ENCODE data around the gene HSD11B1. TPM values are rescaled to one million over a fixed set of nuclear protein-coding genes. Genes with fewer than 3 reads are reported as not detected.

HSD11B1 gene
- total RNA-seq, 2 experiments from 2014 or later: 1.5 TPM

DNA sequence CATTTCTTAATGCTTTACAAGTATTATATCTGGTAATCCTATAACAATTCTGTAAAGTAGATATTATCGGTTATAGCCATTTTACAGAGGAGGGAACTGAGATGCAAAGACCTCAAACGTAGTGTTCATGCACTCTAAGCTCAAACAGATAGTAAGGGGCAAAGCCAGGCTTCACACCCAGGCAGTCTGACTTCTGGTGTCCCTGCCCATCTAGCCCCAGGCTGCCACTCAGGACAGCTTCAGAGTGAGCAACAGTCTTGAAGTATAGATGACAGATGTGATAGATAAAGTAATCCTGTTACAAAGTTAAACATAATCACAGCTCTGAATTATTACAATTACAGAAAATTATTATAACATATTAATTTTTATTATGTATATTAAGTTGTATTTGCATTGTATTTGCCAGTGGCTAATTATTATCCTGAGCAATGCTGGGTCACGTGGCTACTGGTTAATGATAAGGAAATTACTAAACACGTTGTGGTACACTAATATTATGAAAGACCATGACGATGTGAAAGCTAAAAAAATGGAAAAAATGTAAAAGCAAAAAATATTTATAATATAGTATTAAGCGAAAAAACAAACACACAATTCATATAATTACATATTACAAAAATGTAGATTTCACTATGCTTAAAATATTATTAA, 45.2 kb downstream of the HSD11B1 start:
- DNase-seq: no peak
- H3K4me3 Mint-ChIP-seq: peak overlapping the region; percentile 11
- peak overlapping the region; percentile 84 for H3K27ac Mint-ChIP-seq
- H3K4me1 Mint-ChIP-seq: peaks cover 70% of the 10 kb centered on the region
- H3K36me3 Mint-ChIP-seq (ENCODE audit: low read depth): peaks cover 2% of the 10 kb centered on the region
- H3K27me3 Mint-ChIP-seq: no peaks in the 10 kb centered on the region
- POLR2A ChIA-PET: interaction anchor here (0.6 kb wide), 1 partner anchor 50 kb away, joined by 3 read pairs; no protein-coding TSS in a partner anchor
- CTCF ChIA-PET: interaction anchor here (1.2 to 2.6 kb wide), 10 partner anchors 9 to 187 kb away, joined by 3 to 34 read pairs (median 6); no protein-coding TSS in a partner anchor
- no peaks in the 10 kb centered on the region for H3K9me3 Mint-ChIP-seq

DNA sequence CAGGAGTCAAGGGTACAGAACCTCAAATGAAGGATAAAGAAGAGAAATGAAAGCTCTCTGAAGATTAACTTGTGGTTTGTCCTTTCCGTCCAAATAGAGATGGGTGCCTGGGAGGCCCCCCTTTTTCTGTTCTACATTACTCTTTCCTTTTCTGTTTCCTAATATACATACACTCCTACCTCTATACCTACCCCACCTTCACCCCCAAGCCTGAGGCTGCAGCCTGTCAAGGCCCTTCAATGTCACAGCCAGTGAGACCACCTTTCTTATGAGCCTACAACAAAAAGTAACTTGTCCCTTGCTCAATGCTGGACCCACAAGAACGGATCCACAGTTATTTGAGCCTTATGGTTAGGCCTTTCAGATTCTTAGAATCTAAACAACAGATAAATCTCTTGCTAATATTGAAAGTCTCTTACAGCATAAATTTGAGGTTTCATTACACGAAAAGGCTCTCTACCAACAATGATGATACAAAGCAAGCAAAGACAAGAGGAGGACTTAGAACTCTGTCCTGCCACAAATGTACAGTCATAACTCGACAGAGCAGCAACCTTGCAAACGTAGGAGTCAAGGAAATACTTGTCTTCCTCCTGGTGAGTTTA, 47.1 kb downstream of the HSD11B1 start:
- H3K4me1 Mint-ChIP-seq: peaks cover 77% of the 10 kb centered on the region
- POLR2A ChIA-PET: interaction anchor here (2.4 kb wide), 1 partner anchor 17 kb away, joined by 15 read pairs; no protein-coding TSS in a partner anchor
- peaks cover 18% of the 10 kb centered on the region for H3K36me3 Mint-ChIP-seq (ENCODE audit: low read depth)
- peak overlapping the region; percentile 61 for H3K4me3 Mint-ChIP-seq
- peak overlapping the region; percentile 95 for H3K27ac Mint-ChIP-seq
- H3K9me3 Mint-ChIP-seq: no peaks in the 10 kb centered on the region
- DNase-seq: peak; percentile 44
- no peaks in the 10 kb centered on the region for H3K27me3 Mint-ChIP-seq
- CTCF ChIA-PET: interaction anchor here (0.8 to 7.5 kb wide), 5 partner anchors 8 to 43 kb away, joined by 3 to 74 read pairs (median 4); partner anchors contain the start of gene C1orf74

DNA sequence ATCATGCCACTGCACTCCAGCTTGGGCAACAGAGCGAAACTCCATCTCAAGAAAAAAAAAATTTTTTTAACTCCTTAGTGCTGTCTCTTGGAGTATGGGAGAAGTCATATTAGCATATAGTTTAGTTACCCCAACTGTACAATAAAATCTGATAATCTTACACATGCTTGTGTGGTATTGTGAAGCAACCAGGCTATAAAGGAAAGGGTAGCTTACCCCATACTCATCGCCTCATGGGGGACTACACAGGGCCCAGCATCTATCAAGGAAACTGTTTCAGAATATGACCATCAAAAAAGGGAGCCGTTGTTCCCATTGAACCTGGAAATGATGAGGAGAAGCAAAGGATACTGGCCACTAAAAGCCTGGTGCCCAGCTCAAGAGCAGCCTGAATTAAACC, 48.2 kb downstream of the HSD11B1 start:
- DNase-seq: no peak
- Mint-ChIP-seq H3K27ac (peak overlapping the region; percentile 95), H3K4me1 (peaks cover 67% of the 10 kb centered on the region), H3K9me3 (no peaks in the 10 kb centered on the region), H3K4me3 (peak overlapping the region; percentile 61), H3K36me3 (ENCODE audit: low read depth) (peaks cover 30% of the 10 kb centered on the region), H3K27me3 (no peaks in the 10 kb centered on the region)
- POLR2A ChIA-PET: interaction anchor here (2.4 kb wide), 1 partner anchor 16 kb away, joined by 15 read pairs; no protein-coding TSS in a partner anchor
- CTCF ChIA-PET: interaction anchor here (1.5 to 7.5 kb wide), 4 partner anchors 10 to 32 kb away, joined by 3 to 74 read pairs (median 4); partner anchors contain the start of gene C1orf74

DNA sequence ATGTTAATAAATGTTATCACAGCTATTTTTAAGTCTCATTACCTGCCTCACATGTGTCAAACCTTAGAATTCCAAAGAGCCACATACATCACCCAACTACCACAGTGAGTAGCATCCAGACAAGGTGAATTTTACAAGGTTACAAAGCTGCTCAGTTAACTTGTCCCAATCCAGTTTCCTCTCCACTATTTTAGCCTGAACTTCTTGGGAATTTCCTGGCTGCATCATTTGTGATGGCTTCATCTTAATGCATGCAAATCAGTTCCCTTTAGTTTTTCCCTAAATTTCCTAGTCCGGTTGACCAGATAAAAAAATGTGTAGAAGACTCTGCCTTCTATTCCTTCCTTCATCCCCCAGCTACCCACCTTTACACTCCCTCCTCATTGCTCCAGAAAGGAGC, 50.6 kb downstream of the HSD11B1 start:
- ChIA-PET CTCF (interaction anchor here (0.6 to 7.5 kb wide), 9 partner anchors 11 to 190 kb away, joined by 3 to 74 read pairs (median 3); partner anchors contain the start of genes C1orf74 and UTP25), POLR2A (interaction anchor here (0.9 to 3.0 kb wide), 3 partner anchors 13 to 29 kb away, joined by 3 to 48 read pairs (median 3); partner anchors contain the start of gene C1orf74)
- H3K4me1 Mint-ChIP-seq: peaks cover 74% of the 10 kb centered on the region
- peak overlapping the region; percentile 91 for H3K4me3 Mint-ChIP-seq
- peaks cover 51% of the 10 kb centered on the region for H3K36me3 Mint-ChIP-seq (ENCODE audit: low read depth)
- no peak for DNase-seq
- H3K27ac Mint-ChIP-seq: peak overlapping the region; percentile 93
- H3K27me3 Mint-ChIP-seq: no peaks in the 10 kb centered on the region
- H3K9me3 Mint-ChIP-seq: no peaks in the 10 kb centered on the region

DNA sequence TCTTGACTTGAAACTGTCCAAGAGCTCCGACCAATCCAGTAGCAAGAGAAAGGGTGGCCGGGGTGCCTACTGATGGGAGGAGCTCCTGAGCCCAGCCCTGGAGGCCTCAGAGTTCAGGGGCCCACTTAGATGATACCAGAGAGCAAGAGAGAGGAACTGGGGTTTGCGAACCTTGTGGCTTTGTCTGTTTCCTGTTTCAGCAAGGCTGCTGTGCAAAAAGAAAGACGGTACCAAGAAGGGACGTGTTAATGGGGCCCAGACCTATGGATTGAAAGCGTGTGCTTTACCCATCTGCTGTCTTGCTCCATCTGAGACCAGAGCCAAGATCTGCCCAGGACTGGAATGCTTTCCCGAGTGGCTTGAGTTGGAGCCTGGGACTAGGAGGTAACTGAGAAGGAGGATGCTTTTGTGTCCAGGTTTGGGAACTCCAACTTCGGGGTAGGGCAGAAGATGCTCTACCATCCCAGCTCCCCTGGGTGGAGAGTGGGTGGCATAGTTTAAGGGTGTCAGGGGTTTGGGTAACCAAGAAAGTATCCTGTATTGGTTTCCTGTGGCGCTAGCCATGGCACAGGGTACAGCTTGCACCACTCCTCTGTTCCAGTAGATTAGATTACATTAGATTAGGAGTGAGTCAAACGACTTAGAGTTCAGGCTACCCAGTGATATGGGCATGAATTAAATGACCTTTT, 51.4 kb downstream of the HSD11B1 start, which contains the start of gene TRAF3IP3:
TSS of gene TRAF3IP3 (plus strand) at position 128 of the 689 bp plus-strand sequence. CDS start 3,987 bp downstream, outside the sequence.
- CTCF ChIA-PET: interaction anchor here (0.6 to 7.5 kb wide), 13 partner anchors 8 to 191 kb away, joined by 3 to 74 read pairs (median 4); partner anchors contain the start of genes C1orf74 and UTP25
- no peaks in the 10 kb centered on the region for H3K27me3 Mint-ChIP-seq
- POLR2A ChIA-PET: interaction anchor here (0.9 to 3.0 kb wide), 4 partner anchors 12 to 28 kb away, joined by 3 to 48 read pairs (median 3); partner anchors contain the start of gene C1orf74

DNA sequence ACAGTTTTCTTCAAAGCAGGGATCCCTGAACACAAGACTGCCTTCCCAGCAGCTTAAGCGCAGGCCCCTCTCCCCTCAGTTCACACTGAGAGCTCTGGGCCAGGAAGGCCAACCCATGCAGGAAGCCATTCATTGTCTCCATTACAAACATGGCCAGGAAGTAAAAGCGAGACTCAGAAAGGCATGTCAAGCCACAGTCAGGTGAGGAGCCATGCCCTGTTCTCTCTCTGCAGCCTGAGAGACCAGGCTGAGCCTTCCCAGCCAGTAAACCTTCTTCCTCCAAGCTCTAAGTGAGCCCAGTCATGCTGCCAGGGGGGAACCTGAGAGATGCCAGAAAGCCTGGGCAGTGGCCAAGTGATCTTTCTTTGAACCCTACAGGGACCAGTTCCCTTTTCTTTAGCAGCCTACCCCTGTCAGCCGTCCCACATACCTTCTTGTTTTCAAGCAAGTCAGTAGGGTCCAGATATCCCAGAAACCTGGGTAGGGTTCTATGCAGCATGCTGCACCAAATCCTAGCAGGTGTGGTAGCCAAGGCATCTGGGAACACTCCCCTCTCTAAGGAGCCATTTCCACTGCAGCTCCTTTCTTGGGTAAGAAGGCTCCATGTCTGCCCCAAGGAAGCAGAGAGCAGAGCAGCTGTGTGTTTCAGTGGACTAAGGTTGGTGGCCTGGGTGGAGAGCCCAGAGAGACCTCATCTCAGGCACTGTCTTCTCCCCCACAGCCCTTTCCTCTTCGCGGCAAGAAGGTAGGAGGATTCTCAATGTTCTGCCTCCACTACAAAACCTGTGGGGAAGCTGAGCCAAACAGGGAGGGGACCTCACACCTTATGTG, 52.2 kb downstream of the HSD11B1 start:
- Mint-ChIP-seq H3K27ac (peak overlapping the region; percentile 93), H3K27me3 (no peaks in the 10 kb centered on the region), H3K4me1 (peaks cover 74% of the 10 kb centered on the region), H3K4me3 (peak overlapping the region; percentile 91), H3K9me3 (no peaks in the 10 kb centered on the region), H3K36me3 (ENCODE audit: low read depth) (peaks cover 66% of the 10 kb centered on the region)
- POLR2A ChIA-PET: interaction anchor here (1.5 to 3.0 kb wide), 2 partner anchors 11 to 15 kb away, joined by 3 to 48 read pairs; no protein-coding TSS in a partner anchor
- CTCF ChIA-PET: interaction anchor here (1.4 to 7.5 kb wide), 8 partner anchors 9 to 190 kb away, joined by 3 to 74 read pairs (median 6); partner anchors contain the start of gene C1orf74
- peak; percentile 57 for DNase-seq

More for the DNA sequence above, 51.4 kb downstream of the HSD11B1 start, which contains the start of gene TRAF3IP3:
- Mint-ChIP-seq H3K4me3 (peak within 1 kb of the TSS; percentile 91), H3K27ac (peak within 1 kb of the TSS; percentile 93), H3K36me3 (ENCODE audit: low read depth) (peaks cover 59% of the 10 kb centered on the region), H3K4me1 (peaks cover 74% of the 10 kb centered on the region), H3K9me3 (no peaks in the 10 kb centered on the region)
- DNase-seq: peak; percentile 88

DNA sequence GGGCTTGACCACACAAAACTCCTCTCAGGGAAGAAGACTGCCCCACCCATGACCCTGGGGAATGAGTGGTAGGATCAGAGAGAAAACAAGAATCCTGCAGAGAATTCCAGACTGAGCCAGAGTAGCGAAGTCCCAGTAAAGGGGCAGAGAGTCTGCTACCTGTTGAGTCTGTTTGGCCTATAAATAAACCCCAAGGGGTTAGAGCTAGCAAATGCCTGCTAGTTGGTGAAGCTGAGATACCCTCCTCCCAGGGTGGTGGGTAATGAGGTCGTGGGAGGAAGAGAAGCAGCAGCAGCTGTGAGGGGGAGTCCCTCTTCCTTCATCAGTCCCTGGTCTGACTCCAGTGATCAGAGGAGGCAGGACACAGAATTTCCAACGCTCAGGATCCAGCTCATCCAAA, 53.8 kb downstream of the HSD11B1 start:
- Mint-ChIP-seq H3K4me3 (peak overlapping the region; percentile 91), H3K27ac (peak overlapping the region; percentile 93), H3K9me3 (no peaks in the 10 kb centered on the region), H3K27me3 (no peaks in the 10 kb centered on the region), H3K4me1 (peaks cover 76% of the 10 kb centered on the region), H3K36me3 (ENCODE audit: low read depth) (peaks cover 82% of the 10 kb centered on the region)
- POLR2A ChIA-PET: interaction anchor here (1.9 kb wide), 1 partner anchor 10 kb away, joined by 8 read pairs; no protein-coding TSS in a partner anchor
- CTCF ChIA-PET: interaction anchor here (1.3 to 4.4 kb wide), 5 partner anchors 10 to 47 kb away, joined by 3 to 21 read pairs (median 5); no protein-coding TSS in a partner anchor
- DNase-seq: no peak

DNA sequence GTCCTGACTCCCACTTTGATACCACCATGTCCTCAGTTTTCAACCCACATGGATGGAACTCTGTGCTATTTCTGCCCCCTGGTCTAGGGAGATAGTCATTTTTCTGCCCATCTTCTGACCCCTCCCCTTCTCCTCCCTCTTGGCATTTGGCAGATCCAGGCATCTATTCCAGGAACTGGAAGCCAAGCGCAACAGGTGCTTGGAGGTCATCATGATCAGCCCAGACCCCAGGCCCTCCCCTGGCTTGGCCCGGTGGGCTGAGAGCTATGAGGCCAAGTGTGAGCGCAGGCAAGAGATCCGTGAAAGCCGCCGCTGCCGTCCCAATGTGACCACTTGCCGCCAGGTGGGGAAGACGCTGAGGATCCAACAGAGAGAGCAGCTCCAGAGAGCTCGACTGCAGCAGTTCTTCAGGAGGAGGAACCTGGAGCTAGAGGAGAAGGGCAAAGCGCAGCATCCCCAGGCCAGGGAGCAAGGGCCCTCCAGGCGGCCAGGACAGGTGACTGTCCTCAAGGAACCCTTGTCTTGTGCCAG, 55.2 kb downstream of the HSD11B1 start:
- CTCF ChIA-PET: interaction anchor here (1.0 to 4.4 kb wide), 5 partner anchors 9 to 67 kb away, joined by 3 to 21 read pairs (median 3); no protein-coding TSS in a partner anchor
- peaks cover 95% of the 10 kb centered on the region for H3K36me3 Mint-ChIP-seq (ENCODE audit: low read depth)
- POLR2A ChIA-PET: interaction anchor here (1.9 kb wide), 1 partner anchor 8 kb away, joined by 8 read pairs; no protein-coding TSS in a partner anchor
- no peak for DNase-seq
- H3K27ac Mint-ChIP-seq: peak overlapping the region; percentile 43
- peak overlapping the region; percentile 91 for H3K4me3 Mint-ChIP-seq
- peaks cover 74% of the 10 kb centered on the region for H3K4me1 Mint-ChIP-seq
- H3K9me3 Mint-ChIP-seq: no peaks in the 10 kb centered on the region
- no peaks in the 10 kb centered on the region for H3K27me3 Mint-ChIP-seq

DNA sequence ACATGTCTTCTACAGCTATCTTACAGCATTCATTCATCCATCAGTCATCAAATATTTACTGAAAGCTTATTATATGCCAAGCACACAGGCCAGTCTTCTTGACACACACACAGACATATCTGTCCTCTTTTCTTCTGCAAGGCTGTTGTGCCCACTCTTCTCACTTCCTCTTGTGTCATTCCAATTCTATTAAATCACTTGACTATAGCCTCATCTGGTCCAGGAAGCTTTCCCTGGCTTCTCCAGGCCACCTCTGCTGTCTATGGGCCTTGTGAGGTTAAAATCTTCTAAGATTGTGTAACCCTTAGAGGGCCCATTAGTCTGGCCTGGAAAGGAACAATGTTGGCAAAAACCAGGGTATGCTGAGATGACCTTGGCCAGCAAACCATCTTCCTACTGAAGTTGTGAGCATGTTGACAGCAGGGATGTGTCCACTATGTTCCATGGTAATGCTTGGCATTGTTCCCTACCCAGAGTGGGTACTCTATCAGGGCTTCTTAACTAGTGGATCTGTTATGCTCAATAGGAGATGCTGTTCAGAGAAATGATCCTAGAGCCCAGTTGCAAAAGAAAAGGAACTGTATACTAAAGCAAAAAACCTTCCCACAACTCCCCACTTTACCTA, 56.5 kb downstream of the HSD11B1 start:
- POLR2A ChIA-PET: no interaction called here

DNA sequence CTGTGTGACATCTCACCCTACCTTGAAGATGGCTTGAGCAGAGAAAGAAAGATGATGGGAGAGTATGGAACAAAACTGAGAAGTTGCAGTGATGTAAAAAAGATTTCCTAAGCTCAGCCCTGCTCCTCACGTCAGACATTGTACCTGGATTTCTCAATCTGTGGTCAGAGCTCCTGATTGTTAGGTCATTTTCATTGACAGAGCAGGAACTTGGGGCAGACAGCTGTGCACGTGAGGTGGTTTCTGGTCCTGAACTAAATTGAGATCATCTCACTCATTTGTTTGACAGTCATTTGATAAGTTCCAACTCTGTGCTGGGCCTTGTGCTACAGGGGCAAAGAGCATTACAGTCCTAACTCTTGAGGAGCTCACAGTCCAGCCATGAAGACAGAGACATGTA, 61.4 kb downstream of the HSD11B1 start:
- ChIA-PET POLR2A (interaction anchor here (4.4 kb wide), 1 partner anchor 10 kb away, joined by 48 read pairs; the partner anchor contains the start of gene TRAF3IP3), CTCF (interaction anchor here (1.6 to 7.5 kb wide), 5 partner anchors 12 to 62 kb away, joined by 3 to 74 read pairs (median 27); partner anchors contain the start of genes TRAF3IP3 and UTP25)
- Mint-ChIP-seq H3K36me3 (ENCODE audit: low read depth) (peaks cover 56% of the 10 kb centered on the region), H3K9me3 (no peaks in the 10 kb centered on the region), H3K4me3 (no peak overlapping the region), H3K27me3 (no peaks in the 10 kb centered on the region), H3K4me1 (peaks cover 67% of the 10 kb centered on the region), H3K27ac (peak overlapping the region; percentile 75)
- no peak for DNase-seq

More for the DNA sequence above, 56.5 kb downstream of the HSD11B1 start:
- Mint-ChIP-seq H3K9me3 (no peaks in the 10 kb centered on the region), H3K4me3 (peak overlapping the region; percentile 5), H3K27ac (no peak overlapping the region), H3K27me3 (no peaks in the 10 kb centered on the region), H3K4me1 (peaks cover 76% of the 10 kb centered on the region), H3K36me3 (ENCODE audit: low read depth) (peaks cover 96% of the 10 kb centered on the region)
- CTCF ChIA-PET: interaction anchor here (1.0 to 3.3 kb wide), 2 partner anchors 8 to 68 kb away, joined by 3 to 10 read pairs; no protein-coding TSS in a partner anchor
- no peak for DNase-seq
